ENCODE data around the gene GRIK4.

Gene GRIK4

DNA sequence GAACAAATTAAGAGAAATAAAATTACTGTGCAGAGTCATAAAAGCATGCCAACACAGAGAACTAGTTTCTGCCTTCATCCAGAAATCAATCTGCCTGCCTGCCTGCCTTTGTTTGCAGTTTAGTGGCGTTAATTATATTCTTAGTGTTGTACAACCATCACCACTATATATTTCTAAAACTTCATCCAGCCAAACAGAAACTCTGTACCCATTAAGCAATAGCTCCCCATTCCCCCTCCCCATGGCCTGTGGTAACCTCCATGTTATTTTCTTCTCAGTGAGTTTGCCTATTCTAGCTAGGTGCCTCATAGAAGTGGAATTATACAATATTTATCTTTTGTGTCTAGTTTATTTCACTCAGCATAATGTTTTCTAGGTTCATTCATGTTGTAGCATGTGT is 329.1 kb downstream of the GRIK4 start:
- Histone ChIP-seq H3K27ac (ENCODE audit: low read length) (no peak overlapping the region), H3K4me3 (ENCODE audit: low read length) (no peak overlapping the region), H3K9ac (ENCODE audit: low read length) (no peak overlapping the region), H3K4me1 (ENCODE audit: control insufficient read depth, low read depth, low read length) (no peaks in the 10 kb centered on the region), H3K9me3 (ENCODE audit: control insufficient read depth, low read depth, low read length) (no peaks in the 10 kb centered on the region), H3K36me3 (ENCODE audit: control insufficient read depth, low read depth, low read length) (no peaks in the 10 kb centered on the region), H3K27me3 (ENCODE audit: control insufficient read depth, insufficient read depth, low read length) (no peaks in the 10 kb centered on the region)

DNA sequence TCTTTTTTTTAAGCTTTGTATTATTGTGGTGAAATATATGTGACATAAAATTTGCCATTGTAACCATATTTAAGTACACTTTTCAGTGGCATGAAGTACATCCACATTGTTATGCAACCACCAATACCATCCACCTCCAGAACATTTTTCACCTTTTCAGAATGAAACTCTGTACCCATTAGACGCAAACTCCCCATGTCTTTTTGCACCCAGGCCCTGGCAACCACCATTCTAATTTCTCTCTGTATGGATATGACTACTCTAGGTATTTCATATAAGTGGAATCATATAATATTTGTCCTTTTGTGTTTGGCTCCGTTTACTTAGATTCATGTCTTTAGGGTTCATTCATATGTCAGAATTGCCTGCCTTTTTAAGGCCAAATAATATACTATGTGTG is 329.5 kb downstream of the GRIK4 start:
- no peaks in the 10 kb centered on the region for H3K27me3 ChIP-seq (ENCODE audit: control insufficient read depth, insufficient read depth, low read length)
- no peak overlapping the region for H3K9ac ChIP-seq (ENCODE audit: low read length)
- H3K27ac ChIP-seq (ENCODE audit: low read length) = no peak overlapping the region
- H3K4me3 ChIP-seq (ENCODE audit: low read length) = no peak overlapping the region
- H3K4me1 ChIP-seq (ENCODE audit: control insufficient read depth, low read depth, low read length) = no peaks in the 10 kb centered on the region
- no peaks in the 10 kb centered on the region for H3K36me3 ChIP-seq (ENCODE audit: control insufficient read depth, low read depth, low read length)
- no peaks in the 10 kb centered on the region for H3K9me3 ChIP-seq (ENCODE audit: control insufficient read depth, low read depth, low read length)

DNA sequence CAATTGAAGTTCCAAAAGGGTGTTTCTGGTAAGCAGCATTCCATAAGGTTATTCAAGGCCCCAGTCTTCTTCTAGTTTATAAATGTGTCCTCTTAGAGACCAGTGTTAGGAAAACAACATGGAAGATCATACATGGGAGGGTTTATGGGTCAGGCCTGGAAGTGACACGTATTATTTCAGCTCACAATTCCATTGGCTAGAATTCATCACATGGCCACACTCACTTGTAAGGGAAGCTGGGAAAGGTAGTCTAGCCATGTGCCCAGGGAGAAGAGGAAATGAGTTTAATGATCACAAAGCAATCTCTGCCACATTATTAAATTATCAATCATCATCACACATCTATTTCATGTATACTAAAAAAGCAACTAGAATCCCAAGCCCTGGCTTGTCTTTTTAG is 330.6 kb downstream of the GRIK4 start:
- no peaks in the 10 kb centered on the region for H3K9me3 ChIP-seq (ENCODE audit: control insufficient read depth, low read depth, low read length)
- H3K27ac ChIP-seq (ENCODE audit: low read length) = no peak overlapping the region
- H3K4me1 ChIP-seq (ENCODE audit: control insufficient read depth, low read depth, low read length) = no peaks in the 10 kb centered on the region
- H3K36me3 ChIP-seq (ENCODE audit: control insufficient read depth, low read depth, low read length) = no peaks in the 10 kb centered on the region
- no peak overlapping the region for H3K4me3 ChIP-seq (ENCODE audit: low read length)
- no peak overlapping the region for H3K9ac ChIP-seq (ENCODE audit: low read length)
- H3K27me3 ChIP-seq (ENCODE audit: control insufficient read depth, insufficient read depth, low read length) = no peaks in the 10 kb centered on the region

DNA sequence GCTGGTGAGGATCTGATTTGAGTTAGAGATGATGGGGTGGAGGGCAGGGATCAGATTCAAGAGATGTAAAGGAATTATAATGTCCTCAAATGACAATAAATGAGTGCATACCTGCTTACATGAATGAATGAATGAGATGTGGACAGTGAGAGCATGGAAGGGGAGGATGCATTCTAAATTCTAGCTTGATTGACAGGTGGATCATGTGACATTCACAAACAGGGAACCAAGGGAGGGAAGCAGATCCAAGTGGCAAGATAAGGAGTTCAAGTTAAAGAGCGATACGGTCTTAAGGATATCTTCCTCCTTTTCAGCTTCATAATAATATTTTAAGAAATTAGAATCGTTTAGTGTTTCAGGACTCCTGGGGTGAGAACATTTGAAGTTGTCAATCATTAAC is 341.9 kb downstream of the GRIK4 start:
- H3K4me3 ChIP-seq (ENCODE audit: low read length) = no peak overlapping the region
- H3K27me3 ChIP-seq (ENCODE audit: control insufficient read depth, insufficient read depth, low read length) = no peaks in the 10 kb centered on the region
- no peaks in the 10 kb centered on the region for H3K4me1 ChIP-seq (ENCODE audit: control insufficient read depth, low read depth, low read length)
- H3K36me3 ChIP-seq (ENCODE audit: control insufficient read depth, low read depth, low read length) = no peaks in the 10 kb centered on the region
- H3K9me3 ChIP-seq (ENCODE audit: control insufficient read depth, low read depth, low read length) = no peaks in the 10 kb centered on the region
- no peak overlapping the region for H3K27ac ChIP-seq (ENCODE audit: low read length)
- H3K9ac ChIP-seq (ENCODE audit: low read length) = no peak overlapping the region

DNA sequence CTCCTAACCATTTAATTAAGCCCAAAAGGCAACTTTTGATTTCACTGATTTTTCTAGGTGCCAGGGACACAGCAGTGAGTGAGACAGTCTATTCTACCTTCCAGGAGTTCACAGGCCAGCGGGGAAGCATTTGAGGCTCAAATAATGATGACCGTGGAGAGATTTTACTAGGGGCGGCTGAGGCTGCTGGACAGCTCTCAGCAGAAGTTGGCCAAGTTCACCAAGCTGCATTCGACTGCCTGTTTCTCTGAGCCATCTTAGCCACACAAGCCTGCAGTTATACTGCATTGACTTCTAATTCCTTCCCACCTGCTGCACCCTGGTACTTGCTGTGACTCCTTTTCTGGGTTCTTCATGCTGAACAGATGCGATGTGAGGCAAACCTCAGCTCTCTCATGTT is 343.4 kb downstream of the GRIK4 start:
- H3K4me1 ChIP-seq (ENCODE audit: control insufficient read depth, low read depth, low read length) = peaks cover 3% of the 10 kb centered on the region
- H3K36me3 ChIP-seq (ENCODE audit: control insufficient read depth, low read depth, low read length) = no peaks in the 10 kb centered on the region
- H3K27ac ChIP-seq (ENCODE audit: low read length) = no peak overlapping the region
- H3K27me3 ChIP-seq (ENCODE audit: control insufficient read depth, insufficient read depth, low read length) = no peaks in the 10 kb centered on the region
- no peak overlapping the region for H3K4me3 ChIP-seq (ENCODE audit: low read length)
- no peak overlapping the region for H3K9ac ChIP-seq (ENCODE audit: low read length)
- H3K9me3 ChIP-seq (ENCODE audit: control insufficient read depth, low read depth, low read length) = no peaks in the 10 kb centered on the region

DNA sequence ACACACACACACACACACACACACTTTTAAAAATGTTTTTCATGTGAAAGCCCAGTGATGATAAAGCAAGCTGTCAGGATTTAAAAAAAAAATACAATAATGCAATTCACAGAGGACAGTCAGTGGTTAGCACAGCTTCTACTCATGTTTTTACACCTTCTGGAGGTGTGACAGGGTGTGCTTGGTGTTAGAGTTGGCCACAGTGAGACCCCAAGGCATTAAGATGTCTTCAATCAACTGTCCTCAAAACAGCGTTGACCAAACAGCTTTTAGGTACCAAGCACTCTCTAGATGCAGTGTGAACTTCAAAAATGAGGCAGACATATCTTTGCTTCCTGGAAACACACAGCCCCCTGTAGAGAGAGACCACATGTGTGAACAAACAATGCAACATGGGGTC is 346.0 kb downstream of the GRIK4 start:
- Histone ChIP-seq H3K27ac (ENCODE audit: low read length) (no peak overlapping the region), H3K9me3 (ENCODE audit: control insufficient read depth, low read depth, low read length) (no peaks in the 10 kb centered on the region), H3K36me3 (ENCODE audit: control insufficient read depth, low read depth, low read length) (no peaks in the 10 kb centered on the region), H3K9ac (ENCODE audit: low read length) (no peak overlapping the region), H3K4me1 (ENCODE audit: control insufficient read depth, low read depth, low read length) (peaks cover 3% of the 10 kb centered on the region), H3K4me3 (ENCODE audit: low read length) (no peak overlapping the region), H3K27me3 (ENCODE audit: control insufficient read depth, insufficient read depth, low read length) (no peaks in the 10 kb centered on the region)

DNA sequence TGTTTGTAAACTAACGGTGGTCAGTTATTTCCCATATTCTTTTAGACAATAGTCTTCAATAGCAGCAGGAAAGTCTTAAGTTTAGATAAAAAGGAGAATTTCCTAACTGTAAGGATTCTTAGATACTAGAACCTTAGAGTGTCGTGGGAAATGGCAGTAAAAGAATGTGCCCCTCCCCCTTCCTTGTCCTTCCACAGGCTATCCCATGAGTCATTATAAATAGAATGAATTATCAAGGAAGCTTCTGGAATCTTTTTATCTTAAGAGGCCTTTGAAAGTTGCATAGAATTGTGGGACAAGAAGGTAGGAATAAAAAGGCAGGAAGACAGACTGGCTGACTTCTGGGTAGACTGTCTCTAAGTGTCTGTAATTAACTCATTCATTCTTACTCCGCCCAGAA is 347.2 kb downstream of the GRIK4 start:
- Histone ChIP-seq H3K9ac (ENCODE audit: low read length) (no peak overlapping the region), H3K4me3 (ENCODE audit: low read length) (no peak overlapping the region), H3K4me1 (ENCODE audit: control insufficient read depth, low read depth, low read length) (peaks cover 3% of the 10 kb centered on the region), H3K27me3 (ENCODE audit: control insufficient read depth, insufficient read depth, low read length) (no peaks in the 10 kb centered on the region), H3K36me3 (ENCODE audit: control insufficient read depth, low read depth, low read length) (no peaks in the 10 kb centered on the region), H3K9me3 (ENCODE audit: control insufficient read depth, low read depth, low read length) (no peaks in the 10 kb centered on the region), H3K27ac (ENCODE audit: low read length) (no peak overlapping the region)

DNA sequence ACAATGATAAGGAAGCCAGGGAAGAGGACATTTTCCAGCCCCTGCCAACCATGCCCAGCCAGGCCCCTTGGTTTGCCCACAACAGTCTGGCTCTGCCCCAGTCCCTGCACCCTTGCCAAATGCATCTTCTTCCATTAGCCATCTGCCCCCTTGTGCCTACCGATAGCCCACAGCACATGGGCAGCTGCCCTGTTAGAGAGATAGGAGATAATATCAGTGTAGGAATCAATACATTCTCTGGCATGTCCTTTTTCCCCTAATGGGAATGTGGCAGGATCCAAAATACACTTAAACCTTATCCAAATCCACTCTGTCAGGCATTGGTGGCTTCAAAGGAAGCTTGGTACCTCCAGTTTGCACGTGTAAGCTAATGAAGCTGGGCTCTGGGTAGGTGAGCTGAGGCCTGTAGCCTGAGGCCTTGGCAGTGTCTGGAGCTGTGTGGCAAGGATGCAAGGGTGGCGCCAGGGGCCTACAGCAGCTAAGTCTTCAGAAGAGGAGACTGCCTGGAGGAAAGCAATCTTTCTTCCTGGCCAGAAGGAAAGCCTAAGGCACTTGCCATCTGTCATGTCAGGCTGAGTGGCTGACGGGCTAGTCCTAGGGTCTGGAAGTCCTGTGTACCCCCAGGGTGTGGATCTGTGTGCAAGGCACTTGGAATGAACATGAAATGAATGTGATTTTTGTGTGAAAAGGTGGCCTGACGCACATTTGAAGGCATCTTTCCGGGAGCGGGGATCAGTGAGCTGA is 348.2 kb downstream of the GRIK4 start:
- no peaks in the 10 kb centered on the region for H3K36me3 ChIP-seq (ENCODE audit: control insufficient read depth, low read depth, low read length)
- H3K9me3 ChIP-seq (ENCODE audit: control insufficient read depth, low read depth, low read length) = no peaks in the 10 kb centered on the region
- H3K4me3 ChIP-seq (ENCODE audit: low read length) = no peak overlapping the region
- H3K27ac ChIP-seq (ENCODE audit: low read length) = no peak overlapping the region
- H3K27me3 ChIP-seq (ENCODE audit: control insufficient read depth, insufficient read depth, low read length) = no peaks in the 10 kb centered on the region
- no peak overlapping the region for H3K9ac ChIP-seq (ENCODE audit: low read length)
- H3K4me1 ChIP-seq (ENCODE audit: control insufficient read depth, low read depth, low read length) = peaks cover 3% of the 10 kb centered on the region

DNA sequence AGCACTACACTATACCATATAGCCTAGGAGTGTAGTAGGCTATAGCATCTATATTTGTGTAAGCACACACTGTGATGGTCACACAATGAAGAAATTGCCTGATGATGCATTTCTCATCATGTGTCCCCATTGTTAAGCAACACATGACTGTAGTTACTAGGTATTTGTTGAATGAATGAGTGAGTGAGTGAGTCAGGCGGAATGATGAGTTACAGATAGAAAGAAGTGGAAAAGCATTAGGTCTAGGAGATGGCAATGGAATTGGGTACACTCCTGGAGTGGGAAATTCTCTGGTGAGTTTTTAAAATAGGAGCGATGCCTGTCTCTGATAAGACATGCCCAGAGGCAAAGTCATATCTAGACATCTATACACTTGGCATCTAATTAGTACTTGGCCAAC is 351.8 kb downstream of the GRIK4 start:
- Histone ChIP-seq H3K9ac (ENCODE audit: low read length) (no peak overlapping the region), H3K27me3 (ENCODE audit: control insufficient read depth, insufficient read depth, low read length) (no peaks in the 10 kb centered on the region), H3K4me1 (ENCODE audit: control insufficient read depth, low read depth, low read length) (peaks cover 3% of the 10 kb centered on the region), H3K9me3 (ENCODE audit: control insufficient read depth, low read depth, low read length) (no peaks in the 10 kb centered on the region), H3K36me3 (ENCODE audit: control insufficient read depth, low read depth, low read length) (no peaks in the 10 kb centered on the region), H3K27ac (ENCODE audit: low read length) (no peak overlapping the region), H3K4me3 (ENCODE audit: low read length) (no peak overlapping the region)

DNA sequence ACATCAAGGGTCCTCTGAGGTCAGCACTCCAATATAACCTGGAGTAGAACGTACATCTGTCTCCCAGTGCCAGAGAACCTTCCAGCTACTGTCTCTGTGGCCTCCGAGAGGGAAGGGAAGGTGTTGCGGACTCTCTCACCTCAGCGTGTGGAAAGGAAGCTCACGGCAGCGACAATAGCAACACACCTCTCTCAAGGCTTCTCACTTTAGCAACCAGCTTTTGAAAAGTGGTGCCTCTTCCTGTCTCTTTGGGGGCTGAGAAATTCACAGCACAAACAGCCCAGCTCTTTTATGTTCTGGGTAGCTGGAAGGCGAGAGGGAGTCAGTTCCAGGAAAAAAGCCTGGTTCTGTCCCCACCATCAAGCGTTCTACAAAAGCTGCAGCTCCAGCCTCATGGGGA is 355.5 kb downstream of the GRIK4 start:
- H3K4me3 ChIP-seq (ENCODE audit: low read length) = no peak overlapping the region
- H3K27ac ChIP-seq (ENCODE audit: low read length) = no peak overlapping the region
- H3K9ac ChIP-seq (ENCODE audit: low read length) = no peak overlapping the region
- H3K9me3 ChIP-seq (ENCODE audit: control insufficient read depth, low read depth, low read length) = no peaks in the 10 kb centered on the region
- no peaks in the 10 kb centered on the region for H3K36me3 ChIP-seq (ENCODE audit: control insufficient read depth, low read depth, low read length)
- no peaks in the 10 kb centered on the region for H3K27me3 ChIP-seq (ENCODE audit: control insufficient read depth, insufficient read depth, low read length)
- H3K4me1 ChIP-seq (ENCODE audit: control insufficient read depth, low read depth, low read length) = no peaks in the 10 kb centered on the region

DNA sequence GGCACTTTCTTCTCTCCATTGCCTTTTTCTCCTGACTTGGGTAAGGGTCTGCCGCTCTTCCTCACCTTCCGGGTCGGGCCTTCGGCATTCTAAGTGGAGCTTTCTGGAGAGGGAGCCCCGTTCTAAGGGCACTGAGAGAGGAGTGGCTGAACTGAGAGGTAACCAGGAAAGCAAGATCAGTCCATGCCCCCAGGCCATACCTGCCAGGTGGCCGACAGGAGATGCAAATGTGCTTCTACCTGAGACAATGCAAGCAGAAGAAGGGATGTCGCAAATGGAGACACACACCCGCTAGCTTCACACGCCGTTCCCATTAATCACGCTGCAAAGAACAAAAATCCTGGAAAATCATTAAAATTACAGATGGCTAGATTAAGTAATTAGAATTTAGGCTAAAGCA is 356.0 kb downstream of the GRIK4 start:
- Histone ChIP-seq H3K4me1 (ENCODE audit: control insufficient read depth, low read depth, low read length) (no peaks in the 10 kb centered on the region), H3K27ac (ENCODE audit: low read length) (no peak overlapping the region), H3K9me3 (ENCODE audit: control insufficient read depth, low read depth, low read length) (no peaks in the 10 kb centered on the region), H3K9ac (ENCODE audit: low read length) (no peak overlapping the region), H3K4me3 (ENCODE audit: low read length) (no peak overlapping the region), H3K27me3 (ENCODE audit: control insufficient read depth, insufficient read depth, low read length) (no peaks in the 10 kb centered on the region), H3K36me3 (ENCODE audit: control insufficient read depth, low read depth, low read length) (no peaks in the 10 kb centered on the region)

DNA sequence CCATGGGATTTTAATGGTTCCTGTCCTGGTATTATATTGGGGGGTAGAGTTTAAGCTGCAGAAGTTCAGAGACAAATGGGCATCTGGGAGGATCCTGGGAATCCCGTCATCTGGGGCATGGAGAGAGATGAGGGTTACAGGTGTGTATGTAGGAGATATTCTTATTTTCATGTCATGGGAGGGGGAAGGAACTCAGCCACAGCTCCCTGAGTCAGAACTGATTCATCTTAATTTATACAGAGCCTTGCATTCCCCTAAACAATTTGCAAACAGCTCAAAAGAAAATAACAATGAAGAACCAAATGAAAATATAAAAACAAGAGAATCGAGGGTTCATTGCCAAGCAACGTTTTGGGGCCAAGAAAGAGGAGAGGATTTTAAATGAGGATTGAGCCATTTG is 356.4 kb downstream of the GRIK4 start:
- Histone ChIP-seq H3K36me3 (ENCODE audit: control insufficient read depth, low read depth, low read length) (no peaks in the 10 kb centered on the region), H3K27me3 (ENCODE audit: control insufficient read depth, insufficient read depth, low read length) (no peaks in the 10 kb centered on the region), H3K27ac (ENCODE audit: low read length) (no peak overlapping the region), H3K9ac (ENCODE audit: low read length) (no peak overlapping the region), H3K4me1 (ENCODE audit: control insufficient read depth, low read depth, low read length) (no peaks in the 10 kb centered on the region), H3K4me3 (ENCODE audit: low read length) (no peak overlapping the region), H3K9me3 (ENCODE audit: control insufficient read depth, low read depth, low read length) (no peaks in the 10 kb centered on the region)
